Stimulated activated CD8-positive, alpha-beta memory T cell treated with anti-CD3 and anti-CD28 coated beads, Interleukin-15, amount 100 ng/mL, for 4 hours (primary cell): ENCODE results near the gene MUSTN1.

Source experiments
- DNase-seq, 2 donors: peaks; one replicate each; pipeline ENCODE4 v3.0.0-alpha.2; 2020; ENCODE audit warnings: low read depth in 2 of 2

The MUSTN1 gene

DNA sequence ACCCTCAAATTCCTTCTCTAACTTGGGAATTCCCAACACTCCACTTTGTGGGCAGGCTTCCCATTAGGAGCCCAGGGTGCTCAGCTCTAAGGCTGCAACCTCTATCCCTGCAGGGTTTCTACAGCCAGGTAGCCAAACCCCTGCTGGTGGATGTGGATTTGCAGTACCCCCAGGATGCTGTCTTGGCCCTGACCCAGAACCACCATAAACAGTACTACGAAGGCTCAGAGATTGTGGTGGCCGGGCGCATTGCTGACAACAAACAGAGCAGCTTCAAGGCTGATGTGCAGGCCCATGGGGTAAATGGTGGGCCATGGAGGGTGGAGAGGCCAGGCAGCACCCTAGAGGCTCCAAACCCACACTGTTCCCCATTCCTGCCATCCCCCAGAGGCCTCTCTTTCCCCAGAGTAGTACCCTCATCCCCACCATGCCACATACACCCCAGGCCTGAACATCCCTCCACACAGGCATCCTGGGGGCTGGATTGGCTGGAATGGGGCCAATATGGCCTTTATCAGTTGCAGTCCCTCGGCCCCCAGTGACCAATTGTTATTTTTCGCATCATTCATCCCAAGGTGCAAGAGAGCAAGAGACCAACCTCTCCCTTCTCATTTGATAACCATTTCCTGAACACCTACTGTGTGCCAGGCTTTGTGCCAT is 49.8 kb downstream of the MUSTN1 start:
- no peak for DNase-seq

DNA sequence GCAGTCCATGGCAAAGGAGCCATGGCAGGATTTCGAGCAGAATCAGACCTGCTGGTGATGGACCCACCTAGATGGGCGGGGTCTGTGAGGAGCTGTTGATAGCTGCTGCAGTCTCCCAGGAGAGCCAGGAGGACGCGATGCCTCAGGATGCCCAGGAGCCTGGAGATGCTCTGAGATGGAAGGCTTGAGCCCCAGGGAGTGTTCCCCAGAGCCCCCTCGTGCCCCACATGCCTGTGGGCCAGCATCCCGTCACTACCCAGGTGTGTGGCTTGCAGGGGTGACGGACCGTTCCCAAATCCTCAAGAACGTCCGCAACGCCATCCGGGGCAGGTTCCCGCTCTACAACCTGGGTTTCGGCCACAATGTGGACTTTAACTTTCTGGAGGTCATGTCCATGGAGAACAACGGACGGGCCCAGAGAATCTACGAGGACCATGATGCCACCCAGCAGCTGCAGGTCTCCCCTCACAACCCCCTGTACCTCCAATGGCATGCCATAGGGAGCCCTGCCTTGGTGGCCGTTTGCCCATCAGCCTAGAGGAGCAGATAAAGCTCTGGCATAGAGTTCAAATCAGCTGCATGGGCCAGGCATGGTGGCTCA is 50.7 kb downstream of the MUSTN1 start:
- no peak for DNase-seq

DNA sequence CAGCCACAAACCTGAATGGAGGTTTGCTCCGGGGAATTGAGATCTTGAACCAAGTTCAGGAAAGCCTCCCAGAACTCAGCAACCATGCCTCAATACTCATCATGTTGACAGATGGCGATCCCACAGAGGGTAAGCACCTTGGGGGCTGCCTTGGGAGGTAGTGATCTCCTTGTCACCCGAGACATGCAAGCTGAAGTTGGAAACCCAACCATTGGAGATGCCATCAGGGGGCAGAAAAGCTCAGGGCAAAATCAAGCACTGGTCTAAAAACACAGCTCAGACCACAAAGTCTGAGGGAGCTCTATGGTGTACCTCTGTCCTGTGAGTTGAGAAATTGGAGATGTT is 51.6 kb downstream of the MUSTN1 start:
- DNase-seq: no peak
